ENCODE data around the gene MAP3K2.

The MAP3K2 gene

GRCh38 chr2:127278959-127279358 lies 108.8 kb downstream of the MAP3K2 start:
- DNase-seq: no peak

GRCh38 chr2:127277028-127277427 lies 110.7 kb downstream of the MAP3K2 start:
- no peak for DNase-seq

GRCh38 chr2:127275789-127276188 lies 112.0 kb downstream of the MAP3K2 start:
- DNase-seq: no peak

GRCh38 chr2:127275356-127275755 lies 112.4 kb downstream of the MAP3K2 start:
- no peak for DNase-seq

GRCh38 chr2:127270663-127271062 lies 117.1 kb downstream of the MAP3K2 start:
- no peak for DNase-seq

GRCh38 chr2:127261804-127262406 lies 125.9 kb downstream of the MAP3K2 start:
- no peak for DNase-seq

- DNase-seq: no peak
Observed at GRCh38 chr2:127259355-127259754, 128.4 kb downstream of the MAP3K2 start.

- DNase-seq: no peak
Observed at GRCh38 chr2:127256866-127257265, 130.9 kb downstream of the MAP3K2 start.

- DNase-seq: no peak
Observed at GRCh38 chr2:127256381-127256780, 131.4 kb downstream of the MAP3K2 start.

GRCh38 chr2:127255721-127256120 lies 132.1 kb downstream of the MAP3K2 start:
- DNase-seq: no peak

GRCh38 chr2:127255146-127255545 lies 132.6 kb downstream of the MAP3K2 start:
- DNase-seq: no peak

- no peak for DNase-seq
Observed at GRCh38 chr2:127254386-127254981, 133.3 kb downstream of the MAP3K2 start.
